SU-DHL-6 (cell line): Measurements from ENCODE around the gene ZNF763.
A peak's percentile ranks its signal among the peaks of the same experiment; 100 is the strongest.

Source experiments
- H2AFZ ChIP-seq: fragments of 200-600 bp; sonication (generic); 2 replicates; pipeline ENCODE4 v1.6.1; 2014; ENCODE audit warnings: low read depth, mild to moderate bottlenecking, moderate library complexity, mixed read lengths, antibody characterized with exemption, low read length; ENCODE audit not compliant: severe bottlenecking
- H3F3A ChIP-seq: fragments of 200-600 bp; shearing (Covaris generic); 2 replicates; pipeline ENCODE4 v1.6.0; 2016; ENCODE audit warnings: antibody characterized with exemption, mild to moderate bottlenecking; ENCODE audit not compliant: insufficient read depth
- H3K27ac ChIP-seq: fragments of 200-600 bp; sonication (generic); 2 replicates; pipeline ENCODE4 v1.5.1; 2016; ENCODE audit warnings: low read depth, mild to moderate bottlenecking, low read length, moderate library complexity, mixed read lengths
- H3K27me3 ChIP-seq: fragments of 200-600 bp; sonication (generic), shearing (Covaris generic); 2 replicates; pipeline ENCODE4 v1.6.0; 2014; ENCODE audit warnings: mild to moderate bottlenecking, low read length
- H3K36me3 ChIP-seq: fragments of 200-600 bp; sonication (generic); 2 replicates; pipeline ENCODE4 v1.6.1; 2014; ENCODE audit warnings: mild to moderate bottlenecking, low read length, mixed read lengths
- H3K4me2 ChIP-seq: fragments of 300-600, 200-600 bp; shearing (Covaris generic), sonication (generic); 2 replicates; pipeline ENCODE4 v1.6.0; 2014; ENCODE audit warnings: low read length, low read depth, mild to moderate bottlenecking; ENCODE audit not compliant: poor library complexity, severe bottlenecking
- H3K4me3 ChIP-seq: fragments of 200-600 bp; sonication (generic); 2 replicates; pipeline ENCODE4 v1.5.1; 2014; ENCODE audit warnings: antibody characterized with exemption, low read length, mild to moderate bottlenecking, mixed read lengths; ENCODE audit not compliant: insufficient read depth, poor library complexity, severe bottlenecking
- H3K79me2 ChIP-seq: fragments of 200-600 bp; sonication (generic); 2 replicates; pipeline ENCODE4 v1.6.1; 2014; ENCODE audit warnings: mild to moderate bottlenecking, low read length, moderate library complexity; ENCODE audit not compliant: insufficient read depth
- H3K9ac ChIP-seq: fragments of 200-600 bp; sonication (generic); 2 replicates; pipeline ENCODE4 v1.7.0; 2014; ENCODE audit warnings: mild to moderate bottlenecking, low read length
- H3K9me2 ChIP-seq: fragments of 200-600 bp; sonication (generic); replicated peaks from 2 replicates; pipeline ENCODE4 v1.6.1; 2014; ENCODE audit warnings: low read length; ENCODE audit not compliant: insufficient read depth
- H3K9me3 ChIP-seq: fragments of 200-600 bp; sonication (generic); 2 replicates; pipeline ENCODE4 v1.6.1; 2014; ENCODE audit warnings: low read length, mixed read lengths; ENCODE audit not compliant: insufficient read depth
- H4K20me1 ChIP-seq: fragments of 200-600 bp; sonication (generic); 2 replicates; pipeline ENCODE4 v1.6.1; 2014; ENCODE audit warnings: low read depth, mild to moderate bottlenecking, antibody characterized with exemption, low read length, moderate library complexity, mixed read lengths
- EZH2phosphoT487 ChIP-seq: fragments of 200-600 bp; sonication (generic), shearing (Covaris generic); conservative IDR thresholded peaks from 2 replicates; pipeline ENCODE4 v1.6.1; 2018; ENCODE audit warnings: mild to moderate bottlenecking, antibody characterized with exemption, low read length, moderate library complexity, mixed read lengths
- TF ChIP-seq, protein P1 (sequence below): fragments of 200-600 bp; sonication (generic); IDR thresholded peaks from one replicate; pipeline ENCODE4 v1.5.1; 2017; ENCODE audit warnings: antibody characterized with exemption, mild to moderate bottlenecking, low read length, moderate library complexity; ENCODE audit not compliant: insufficient read depth, poor library complexity, severe bottlenecking

The ZNF763 gene

DNA sequence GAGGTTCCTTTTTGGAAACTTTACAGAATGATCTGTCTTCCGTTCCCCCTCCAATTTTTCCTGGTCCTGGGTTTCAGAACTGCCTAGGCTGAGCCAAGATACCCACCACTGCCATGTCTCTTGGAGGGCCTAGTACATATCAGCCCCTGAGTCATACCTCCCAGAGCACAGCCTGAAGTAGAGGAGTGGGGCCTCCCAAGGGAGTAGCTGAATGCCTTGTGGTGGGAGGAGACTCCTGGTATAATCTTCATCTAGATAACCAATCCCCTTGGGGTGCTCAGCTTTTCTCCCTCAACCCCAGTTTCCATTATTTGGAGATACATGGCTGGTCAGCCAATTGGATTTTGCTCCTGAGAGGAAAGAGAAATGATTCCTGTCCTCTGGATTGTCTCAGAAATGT is 30.3 kb downstream of the ZNF763 start:
- peaks cover 5% of the 10 kb centered on the region; the same call in 1 of the 2 replicates for H4K20me1 ChIP-seq
- H3K9me3 ChIP-seq, result no peaks in the 10 kb centered on the region
- H3F3A ChIP-seq, result no peaks in the 10 kb centered on the region
- no peaks in the 10 kb centered on the region for H3K27me3 ChIP-seq
- no peak overlapping the region for H3K4me2 ChIP-seq
- peaks cover 93% of the 10 kb centered on the region for H3K79me2 ChIP-seq
- no peak overlapping the region for H3K9ac ChIP-seq
- H3K27ac ChIP-seq, result no peak overlapping the region
- H2AFZ ChIP-seq, result no peak overlapping the region
- H3K9me2 ChIP-seq, result no peaks in the 10 kb centered on the region
- TF ChIP-seq EZH2phosphoT487, result no peak
- TF ChIP-seq, protein P1, sequence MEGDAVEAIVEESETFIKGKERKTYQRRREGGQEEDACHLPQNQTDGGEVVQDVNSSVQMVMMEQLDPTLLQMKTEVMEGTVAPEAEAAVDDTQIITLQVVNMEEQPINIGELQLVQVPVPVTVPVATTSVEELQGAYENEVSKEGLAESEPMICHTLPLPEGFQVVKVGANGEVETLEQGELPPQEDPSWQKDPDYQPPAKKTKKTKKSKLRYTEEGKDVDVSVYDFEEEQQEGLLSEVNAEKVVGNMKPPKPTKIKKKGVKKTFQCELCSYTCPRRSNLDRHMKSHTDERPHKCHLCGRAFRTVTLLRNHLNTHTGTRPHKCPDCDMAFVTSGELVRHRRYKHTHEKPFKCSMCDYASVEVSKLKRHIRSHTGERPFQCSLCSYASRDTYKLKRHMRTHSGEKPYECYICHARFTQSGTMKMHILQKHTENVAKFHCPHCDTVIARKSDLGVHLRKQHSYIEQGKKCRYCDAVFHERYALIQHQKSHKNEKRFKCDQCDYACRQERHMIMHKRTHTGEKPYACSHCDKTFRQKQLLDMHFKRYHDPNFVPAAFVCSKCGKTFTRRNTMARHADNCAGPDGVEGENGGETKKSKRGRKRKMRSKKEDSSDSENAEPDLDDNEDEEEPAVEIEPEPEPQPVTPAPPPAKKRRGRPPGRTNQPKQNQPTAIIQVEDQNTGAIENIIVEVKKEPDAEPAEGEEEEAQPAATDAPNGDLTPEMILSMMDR, result no peak
- H3K4me3 ChIP-seq, result no peak overlapping the region
- H3K36me3 ChIP-seq, result no peaks in the 10 kb centered on the region

DNA sequence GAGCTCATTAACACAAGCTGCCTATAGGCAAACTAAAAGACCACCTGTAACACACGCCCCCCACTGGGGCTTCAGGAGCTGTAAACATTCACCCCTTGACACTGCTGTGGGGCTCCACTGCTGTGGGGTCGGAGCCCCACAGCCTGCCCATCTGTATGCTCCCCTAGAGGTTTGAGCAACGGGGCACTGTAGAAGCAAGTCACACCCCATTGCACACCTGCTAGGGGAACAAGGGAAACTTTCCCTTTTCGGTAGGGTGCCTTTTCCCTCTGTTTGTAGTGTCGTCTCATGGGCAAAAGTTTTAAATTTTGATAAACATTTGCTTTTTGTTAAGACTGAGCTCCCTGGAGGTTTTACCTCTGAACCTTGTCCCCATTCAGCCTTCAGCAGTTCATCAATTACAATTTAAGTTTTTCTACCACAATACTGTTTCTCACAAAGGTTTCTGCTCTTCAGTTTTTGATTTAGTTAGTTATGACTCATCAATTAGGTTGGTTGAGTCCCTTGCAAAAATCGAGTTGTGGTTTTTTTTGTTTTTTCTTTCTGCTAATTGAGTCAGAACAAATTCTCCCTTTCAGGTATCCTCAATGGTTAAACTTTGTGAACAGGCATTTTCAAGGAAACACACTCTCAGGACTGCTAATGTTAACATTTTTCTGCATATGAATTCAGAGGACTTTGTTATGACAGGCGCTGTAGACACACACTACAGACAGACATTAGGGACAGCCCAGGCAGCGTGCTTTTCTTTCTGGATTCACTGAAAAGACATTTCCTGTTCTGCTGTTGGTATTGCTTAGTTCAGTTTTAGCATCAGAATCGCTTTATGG is 35.5 kb downstream of the ZNF763 start:
- peaks cover 4% of the 10 kb centered on the region; the same call in 1 of the 2 replicates for H3F3A ChIP-seq
- no peaks in the 10 kb centered on the region for H3K27me3 ChIP-seq
- H4K20me1 ChIP-seq, result no peaks in the 10 kb centered on the region
- no peak overlapping the region for H3K9ac ChIP-seq
- no peaks in the 10 kb centered on the region for H3K9me3 ChIP-seq
- H3K27ac ChIP-seq, result peak overlapping the region; percentile 26; the same call in 1 of the 2 replicates
- H3K36me3 ChIP-seq, result no peaks in the 10 kb centered on the region; the same call in none of the 2 replicates
- no peak overlapping the region for H2AFZ ChIP-seq
- TF ChIP-seq EZH2phosphoT487, result no peak
- TF ChIP-seq, protein P1, result no peak
- H3K4me3 ChIP-seq, result no peak overlapping the region
- no peak overlapping the region for H3K4me2 ChIP-seq
- peaks cover 53% of the 10 kb centered on the region for H3K79me2 ChIP-seq
- H3K9me2 ChIP-seq, result no peaks in the 10 kb centered on the region

DNA sequence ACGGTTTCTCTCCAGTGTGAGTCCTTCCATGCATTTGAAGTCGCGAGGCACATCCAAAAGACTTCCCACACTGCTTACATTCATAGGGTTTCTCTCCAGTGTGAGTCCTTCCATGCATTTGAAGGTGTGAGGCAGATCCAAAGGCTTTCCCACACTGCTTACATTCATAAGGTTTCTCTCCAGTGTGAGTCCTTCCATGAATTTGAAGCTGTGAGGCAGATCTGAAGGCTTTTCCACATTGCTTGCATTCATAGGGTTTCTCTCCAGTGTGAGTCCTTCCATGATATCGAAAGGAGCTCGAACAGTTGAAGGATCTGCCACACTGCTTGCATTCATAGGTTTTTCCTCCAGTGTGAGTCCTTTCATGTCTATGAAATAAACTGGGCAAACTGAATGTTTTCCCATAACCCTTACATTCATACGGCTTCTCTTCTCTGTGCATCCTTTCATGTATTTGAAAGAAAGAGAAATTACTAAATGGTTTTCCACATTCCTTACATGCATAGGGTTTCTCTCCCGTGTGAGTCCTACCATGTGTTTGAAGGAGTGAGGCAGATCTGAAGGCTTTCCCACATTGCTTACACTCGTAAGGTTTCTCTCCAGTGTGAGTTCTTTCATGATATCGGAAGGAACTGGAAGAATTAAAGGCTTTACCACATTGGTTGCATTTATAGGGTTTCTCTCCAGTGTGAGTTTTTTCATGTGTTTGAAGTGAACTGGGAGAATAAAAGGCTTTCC is 50.3 kb downstream of the ZNF763 start:
- Histone ChIP-seq H3K4me3 (no peak overlapping the region), H3K4me2 (no peak overlapping the region), H3K36me3 (peaks cover 54% of the 10 kb centered on the region), H4K20me1 (no peaks in the 10 kb centered on the region), H2AFZ (no peak overlapping the region), H3K9ac (no peak overlapping the region), H3K9me2 (no peaks in the 10 kb centered on the region), H3K27me3 (no peaks in the 10 kb centered on the region), H3K27ac (no peak overlapping the region), H3K79me2 (peaks cover 21% of the 10 kb centered on the region), H3K9me3 (peaks cover 36% of the 10 kb centered on the region; the same call in 1 of the 2 replicates), H3F3A (no peaks in the 10 kb centered on the region)
- no peak for TF ChIP-seq EZH2phosphoT487
- TF ChIP-seq, protein P1, result no peak
